Activated CD4-positive, alpha-beta memory T cell treated with anti-CD3 and anti-CD28 coated beads for 36 hours (primary cell): Measurements from ENCODE around the gene ARHGEF10L. TPM values are rescaled to one million over a fixed set of nuclear protein-coding genes. Genes with fewer than 3 reads are reported as not detected.

ENCODE experiments used
- CTCF ChIA-PET: fragments of 350-600 bp; sonication (Branson Sonifier 250); formaldehyde crosslinking; loops from one replicate; lab custom pipeline; 2021; ENCODE audit warnings: antibody characterized with exemption, inconsistent platforms; lab: Charles Lee
- POLR2A ChIA-PET: fragments of 350-600 bp; sonication (Branson Sonifier 250); formaldehyde crosslinking; loops from one replicate; lab custom pipeline; 2021; ENCODE audit warnings: antibody characterized with exemption; lab: Charles Lee
- DNase-seq: peaks from one replicate; pipeline ENCODE4 v3.0.0-alpha.2; 2020
- H3K27ac Mint-ChIP-seq: one replicate; pipeline ENCODE4 v1.8.0; 2021; ENCODE audit warnings: mixed read lengths
- H3K27me3 Mint-ChIP-seq: one replicate; pipeline ENCODE4 v1.8.0; 2021; ENCODE audit warnings: mixed read lengths
- H3K36me3 Mint-ChIP-seq: one replicate; pipeline ENCODE4 v1.8.0; 2021; ENCODE audit warnings: mixed read lengths
- H3K4me1 Mint-ChIP-seq: one replicate; pipeline ENCODE4 v1.8.0; 2021; ENCODE audit warnings: low read depth, mixed read lengths
- H3K4me3 Mint-ChIP-seq: one replicate; pipeline ENCODE4 v1.8.0; 2021; ENCODE audit warnings: mild to moderate bottlenecking, mixed read lengths
- H3K9me3 Mint-ChIP-seq: one replicate; pipeline ENCODE4 v1.8.0; 2021; ENCODE audit warnings: mixed read lengths
- intact Hi-C: fragments of 100-400 bp; cut with micrococcal nuclease; formaldehyde crosslinking; loops from one replicate; pipeline ENCODE4 v1.15.1; 2023
- total RNA-seq, 2 experiments: library from RNA; stranded (reverse); gene quantifications; one replicate each; pipeline ENCODE4 v1.2.3, GENCODE V29; 2021

ARHGEF10L gene
- total RNA-seq, 2 experiments from 2014 or later = not detected

GRCh38 chr1:17544776-17545350, 5.4 kb downstream of the ARHGEF10L start:
- H3K36me3 Mint-ChIP-seq = no peaks in the 10 kb centered on the region

GRCh38 chr1:17545356-17545755, 5.9 kb downstream of the ARHGEF10L start:
- DNase-seq = no peak
- ChIA-PET POLR2A (no interaction called here), CTCF (no interaction called here)
- H3K4me1 Mint-ChIP-seq = peaks cover 2% of the 10 kb centered on the region
- no peaks in the 10 kb centered on the region for H3K36me3 Mint-ChIP-seq
- intact Hi-C loops = no loop called here
- no peak overlapping the region for H3K4me3 Mint-ChIP-seq
- no peaks in the 10 kb centered on the region for H3K9me3 Mint-ChIP-seq
- peaks cover 24% of the 10 kb centered on the region for H3K27me3 Mint-ChIP-seq
- H3K27ac Mint-ChIP-seq = no peak overlapping the region

More at GRCh38 chr1:17544776-17545350, 5.4 kb downstream of the ARHGEF10L start:
- Mint-ChIP-seq H3K4me3 (no peak overlapping the region), H3K4me1 (peaks cover 5% of the 10 kb centered on the region), H3K27ac (no peak overlapping the region), H3K27me3 (peaks cover 27% of the 10 kb centered on the region), H3K9me3 (no peaks in the 10 kb centered on the region)
- DNase-seq = no peak
- intact Hi-C loops = no loop called here
- POLR2A ChIA-PET = no interaction called here
- CTCF ChIA-PET = no interaction called here

GRCh38 chr1:17546946-17547670, 7.6 kb downstream of the ARHGEF10L start:
- POLR2A ChIA-PET = no interaction called here
- Mint-ChIP-seq H3K4me1 (no peaks in the 10 kb centered on the region), H3K4me3 (no peak overlapping the region), H3K9me3 (no peaks in the 10 kb centered on the region), H3K27ac (no peak overlapping the region), H3K27me3 (peaks cover 18% of the 10 kb centered on the region), H3K36me3 (no peaks in the 10 kb centered on the region)
- no peak for DNase-seq
- CTCF ChIA-PET = interaction anchor here (1.1 kb wide), 1 partner anchor 44 kb away, joined by 3 read pairs; no protein-coding TSS in a partner anchor
- intact Hi-C loops = no loop called here

DNA sequence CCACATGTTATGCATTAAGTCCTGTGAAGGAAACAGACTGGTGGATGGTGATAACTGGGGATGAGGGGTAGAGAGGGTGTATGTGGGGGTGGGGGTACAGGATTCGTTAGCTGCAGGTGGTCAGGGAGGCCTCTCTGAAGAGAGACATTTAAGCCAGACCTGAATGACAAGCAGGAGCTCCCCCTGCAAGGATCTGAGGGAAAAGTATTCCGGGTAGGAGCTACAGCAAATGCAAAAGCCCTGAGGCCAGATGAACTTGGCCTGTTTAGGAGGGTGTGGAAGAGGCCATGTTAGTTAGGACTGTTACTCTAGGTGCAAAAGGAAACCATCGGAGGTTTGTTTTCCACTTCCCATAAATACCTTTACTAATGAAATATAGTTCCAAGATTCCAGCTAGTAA, 9.9 kb downstream of the ARHGEF10L start:
- no peak for DNase-seq
- intact Hi-C loops = no loop called here
- Mint-ChIP-seq H3K4me3 (no peak overlapping the region), H3K27ac (no peak overlapping the region), H3K9me3 (no peaks in the 10 kb centered on the region), H3K4me1 (no peaks in the 10 kb centered on the region), H3K27me3 (peaks cover 18% of the 10 kb centered on the region), H3K36me3 (no peaks in the 10 kb centered on the region)
- CTCF ChIA-PET = no interaction called here
- POLR2A ChIA-PET = no interaction called here

DNA sequence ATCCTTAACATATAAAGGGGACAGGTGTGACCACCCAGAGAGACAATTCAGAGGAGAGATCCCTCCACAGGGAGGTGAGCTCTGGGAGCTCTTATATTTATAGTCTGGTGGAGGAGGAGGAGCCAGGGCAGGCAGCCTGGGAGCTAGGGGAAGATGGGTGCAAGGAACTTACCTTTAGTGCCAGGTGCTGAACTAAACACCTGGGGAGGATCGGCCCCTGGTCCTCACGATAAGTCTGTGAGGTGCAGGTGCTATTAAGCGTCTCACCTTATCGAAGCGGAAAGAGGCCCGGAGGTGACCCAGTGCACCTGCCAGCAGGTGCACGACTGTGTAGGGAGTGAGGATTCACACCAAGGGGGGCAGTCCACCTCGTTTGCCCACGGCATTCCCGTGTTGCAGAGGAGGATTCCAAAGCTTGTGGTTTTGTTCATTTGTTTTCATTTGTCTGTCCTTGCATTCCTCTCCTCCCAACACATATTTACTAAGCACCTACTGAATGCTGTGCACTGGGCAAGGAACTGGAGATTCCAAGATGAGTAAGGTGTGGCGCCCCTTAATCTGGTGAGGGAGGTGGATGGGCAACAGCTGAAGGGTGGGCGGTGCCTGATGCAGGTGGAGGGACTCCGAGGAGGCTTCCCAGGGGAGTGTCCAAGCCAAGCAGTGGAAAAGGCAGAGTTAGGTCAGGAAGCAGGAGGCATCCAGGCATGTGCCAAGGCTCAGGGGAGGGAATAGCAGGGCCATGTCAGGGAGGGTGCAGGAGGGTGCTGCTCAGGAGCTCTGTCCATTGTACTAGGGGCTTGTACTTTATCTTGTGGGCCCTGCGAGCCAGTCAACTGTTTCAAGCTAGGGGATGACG, 11.5 kb downstream of the ARHGEF10L start:
- Mint-ChIP-seq H3K4me1 (no peaks in the 10 kb centered on the region), H3K9me3 (no peaks in the 10 kb centered on the region)
- CTCF ChIA-PET = no interaction called here

DNA sequence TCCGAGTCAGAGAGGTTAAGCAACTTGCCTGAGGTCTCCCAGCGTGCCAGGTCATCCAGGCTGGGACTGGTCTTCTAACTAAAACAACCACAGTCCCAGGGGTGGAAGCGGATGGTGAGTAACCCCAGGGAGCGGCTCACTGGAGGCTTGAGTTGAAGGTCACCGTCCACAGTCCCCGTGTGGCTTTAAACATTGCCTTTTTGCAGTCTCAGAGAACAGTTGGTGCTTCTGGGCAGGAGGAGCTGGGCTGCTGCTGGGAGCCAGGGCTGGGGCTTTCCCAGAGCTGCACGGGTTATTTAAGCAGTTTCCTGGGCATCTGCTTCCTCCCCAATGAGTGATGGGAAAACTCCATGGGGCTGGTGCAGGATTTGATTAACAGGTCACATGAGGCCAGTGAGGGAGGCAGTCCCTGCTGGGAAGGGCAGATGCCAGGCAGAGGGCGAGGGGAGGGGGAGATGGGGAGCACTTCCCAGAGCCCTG, 12.3 kb downstream of the ARHGEF10L start:
- POLR2A ChIA-PET = no interaction called here
- Mint-ChIP-seq H3K4me1 (no peaks in the 10 kb centered on the region), H3K27me3 (peaks cover 9% of the 10 kb centered on the region), H3K27ac (no peak overlapping the region), H3K9me3 (no peaks in the 10 kb centered on the region), H3K4me3 (no peak overlapping the region), H3K36me3 (no peaks in the 10 kb centered on the region)
- intact Hi-C loops = no loop called here
- DNase-seq = no peak
- CTCF ChIA-PET = no interaction called here

More for the DNA sequence above, 11.5 kb downstream of the ARHGEF10L start:
- peaks cover 9% of the 10 kb centered on the region for H3K27me3 Mint-ChIP-seq
- POLR2A ChIA-PET = no interaction called here
- no peak overlapping the region for H3K4me3 Mint-ChIP-seq
- no peak for DNase-seq
- intact Hi-C loops = no loop called here
- no peak overlapping the region for H3K27ac Mint-ChIP-seq
- no peaks in the 10 kb centered on the region for H3K36me3 Mint-ChIP-seq

DNA sequence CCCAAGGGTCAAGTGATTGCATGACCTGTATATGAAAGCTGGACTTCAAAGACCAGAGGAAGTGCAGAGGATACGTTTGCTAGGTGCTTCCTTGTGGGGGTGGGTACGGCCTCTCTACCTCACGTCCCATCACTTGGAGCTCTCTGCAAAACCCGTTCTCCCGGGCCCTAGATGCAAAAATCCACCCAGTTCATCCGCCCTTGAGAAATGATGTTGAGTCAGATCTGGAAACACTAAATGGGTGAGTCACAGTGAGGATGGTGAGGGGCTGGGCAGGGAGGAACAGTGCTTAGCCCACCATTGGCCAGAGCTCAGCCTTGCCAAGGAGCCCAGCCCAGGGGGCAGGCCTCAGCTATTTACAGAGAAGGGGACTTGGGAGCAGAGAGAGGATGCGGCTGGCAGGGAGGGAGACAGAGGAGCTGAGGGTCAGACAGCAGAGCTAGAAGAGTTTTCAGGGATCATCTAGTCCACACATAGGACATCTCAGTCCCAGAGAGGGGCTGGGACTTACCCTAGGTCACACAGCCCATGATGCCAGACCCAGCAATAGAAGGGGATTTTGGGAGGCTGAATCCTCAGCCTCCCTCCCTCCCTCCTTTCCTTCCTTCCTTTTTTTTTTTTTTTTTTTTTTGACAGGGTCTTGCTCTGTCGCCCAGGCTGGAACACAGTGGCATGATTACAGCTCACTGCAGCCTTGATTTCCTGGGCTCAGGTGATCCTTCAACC, 14.6 kb downstream of the ARHGEF10L start:
- CTCF ChIA-PET = no interaction called here
- no peak for DNase-seq
- H3K27ac Mint-ChIP-seq = no peak overlapping the region
- peaks cover 3% of the 10 kb centered on the region for H3K27me3 Mint-ChIP-seq
- no peaks in the 10 kb centered on the region for H3K4me1 Mint-ChIP-seq
- intact Hi-C loops = no loop called here
- H3K9me3 Mint-ChIP-seq = no peaks in the 10 kb centered on the region
- H3K36me3 Mint-ChIP-seq = no peaks in the 10 kb centered on the region
- POLR2A ChIA-PET = no interaction called here
- H3K4me3 Mint-ChIP-seq = no peak overlapping the region

GRCh38 chr1:17554954-17555353, 15.5 kb downstream of the ARHGEF10L start:
- Mint-ChIP-seq H3K9me3 (no peaks in the 10 kb centered on the region), H3K27ac (no peak overlapping the region), H3K4me1 (no peaks in the 10 kb centered on the region), H3K27me3 (peaks cover 1% of the 10 kb centered on the region), H3K36me3 (no peaks in the 10 kb centered on the region), H3K4me3 (no peak overlapping the region)
- POLR2A ChIA-PET = no interaction called here
- intact Hi-C loops = no loop called here
- CTCF ChIA-PET = no interaction called here
- DNase-seq = no peak

DNA sequence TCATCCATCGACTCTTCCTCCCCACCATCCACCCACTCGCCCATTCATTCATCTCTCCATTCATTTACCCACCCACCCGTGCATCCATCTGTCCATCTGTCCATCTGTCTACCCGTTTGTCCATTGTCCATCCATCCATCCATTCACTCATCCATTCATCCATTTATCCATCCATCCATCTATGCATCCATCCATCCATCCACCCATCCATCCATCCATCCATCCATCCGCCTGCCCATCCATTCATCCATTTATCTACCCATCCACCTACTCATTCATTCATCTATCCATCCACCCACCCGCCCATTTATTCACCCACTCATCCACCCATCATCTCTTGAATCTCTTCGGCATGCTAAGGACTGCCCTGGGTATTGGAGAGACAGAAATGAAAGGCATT, 18.5 kb downstream of the ARHGEF10L start:
- intact Hi-C loops = no loop called here
- H3K36me3 Mint-ChIP-seq = no peaks in the 10 kb centered on the region
- no peaks in the 10 kb centered on the region for H3K4me1 Mint-ChIP-seq
- CTCF ChIA-PET = no interaction called here
- H3K9me3 Mint-ChIP-seq = no peaks in the 10 kb centered on the region
- POLR2A ChIA-PET = no interaction called here
- no peak for DNase-seq
- H3K27ac Mint-ChIP-seq = no peak overlapping the region
- no peak overlapping the region for H3K4me3 Mint-ChIP-seq
- H3K27me3 Mint-ChIP-seq = peaks cover 1% of the 10 kb centered on the region

DNA sequence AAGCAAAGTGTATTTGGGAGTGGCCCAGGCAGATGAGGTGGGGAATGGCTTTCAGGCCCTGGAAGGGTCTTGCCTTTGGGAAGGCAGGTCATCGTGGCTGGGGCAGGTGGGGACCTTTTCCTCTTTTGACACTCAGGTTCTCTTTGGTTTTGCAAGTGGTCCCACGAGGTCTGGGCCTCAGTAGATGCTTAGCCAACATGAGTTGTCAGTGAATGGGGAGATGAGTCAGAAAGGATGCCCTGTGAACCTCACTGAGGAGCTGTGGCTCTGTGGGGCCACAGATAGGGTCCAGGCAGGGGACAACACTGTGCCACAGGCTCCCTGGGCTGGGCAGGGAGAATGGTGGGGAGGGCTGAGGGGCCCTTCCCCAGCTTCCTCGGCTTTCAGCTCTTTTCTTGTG, 19.0 kb downstream of the ARHGEF10L start:
- Mint-ChIP-seq H3K4me3 (no peak overlapping the region), H3K36me3 (no peaks in the 10 kb centered on the region), H3K27me3 (peaks cover 1% of the 10 kb centered on the region), H3K4me1 (no peaks in the 10 kb centered on the region), H3K9me3 (no peaks in the 10 kb centered on the region), H3K27ac (no peak overlapping the region)
- CTCF ChIA-PET = no interaction called here
- DNase-seq = no peak
- POLR2A ChIA-PET = no interaction called here
- intact Hi-C loops = no loop called here

GRCh38 chr1:17558954-17559614, 19.6 kb downstream of the ARHGEF10L start:
- H3K27ac Mint-ChIP-seq = no peak overlapping the region

More at GRCh38 chr1:17558954-17559614, 19.6 kb downstream of the ARHGEF10L start:
- no peak for DNase-seq
- H3K27me3 Mint-ChIP-seq = peaks cover 1% of the 10 kb centered on the region
- no peaks in the 10 kb centered on the region for H3K4me1 Mint-ChIP-seq
- intact Hi-C loops = no loop called here
- H3K4me3 Mint-ChIP-seq = no peak overlapping the region
- CTCF ChIA-PET = no interaction called here
- POLR2A ChIA-PET = no interaction called here
- no peaks in the 10 kb centered on the region for H3K9me3 Mint-ChIP-seq
- H3K36me3 Mint-ChIP-seq = no peaks in the 10 kb centered on the region
